OCI-LY7 (cell line): ENCODE measurements around the gene KDM6B. TPM values are rescaled to one million over a fixed set of nuclear protein-coding genes. Genes with fewer than 3 reads are reported as not detected.

Experiments used
- BruUV-seq: library from RNA; stranded (reverse); fragments of 400-500 nt; replicated peaks from 2 replicates; lab custom pipeline; 2021; lab: Mats Ljungman, UMichigan
- CTCF ChIA-PET: fragments of 300-600 bp; sonication (Branson Sonifier 250); formaldehyde crosslinking; loops from one replicate; lab custom pipeline; 2022; ENCODE audit warnings: antibody characterized with exemption; ENCODE audit not compliant: unreplicated experiment; lab: Charles Lee
- POLR2A ChIA-PET: fragments of 300-600 bp; sonication (Branson Sonifier 250); formaldehyde crosslinking; loops from one replicate; lab custom pipeline; 2022; ENCODE audit warnings: antibody characterized with exemption; lab: Charles Lee
- DNase-seq: peaks from one replicate; pipeline ENCODE4 v3.0.0-alpha.2; 2015; ENCODE audit warnings: low spot score
- H2AFZ ChIP-seq: fragments of 200-600 bp; sonication (generic), shearing (Covaris generic); 2 replicates; pipeline ENCODE4 v1.6.1; 2014; ENCODE audit warnings: mild to moderate bottlenecking, antibody characterized with exemption, low read length, moderate library complexity
- H3K27ac ChIP-seq: fragments of 200-600 bp; sonication (generic); 2 replicates; pipeline ENCODE4 v1.5.1; 2014; ENCODE audit warnings: mixed run types, low read depth, mild to moderate bottlenecking, moderate library complexity, low read length, inconsistent platforms; ENCODE audit not compliant: poor library complexity, severe bottlenecking
- H3K36me3 ChIP-seq: fragments of 200-600 bp; sonication (generic); 2 replicates; pipeline ENCODE4 v1.6.1; 2014; ENCODE audit warnings: mild to moderate bottlenecking, antibody characterized with exemption, low read length, moderate library complexity, mixed read lengths; ENCODE audit not compliant: insufficient read depth
- H3K4me1 ChIP-seq: fragments of 200-600 bp; sonication (generic); 2 replicates; pipeline ENCODE4 v1.5.1; 2014; ENCODE audit warnings: mild to moderate bottlenecking, low read length; ENCODE audit not compliant: insufficient read depth, poor library complexity, severe bottlenecking
- H3K4me2 ChIP-seq: fragments of 200-600 bp; sonication (generic); 2 replicates; pipeline ENCODE4 v1.6.1; 2014; ENCODE audit warnings: mild to moderate bottlenecking, low read length
- H3K4me3 ChIP-seq: fragments of 200-600 bp; sonication (generic); 2 replicates; pipeline ENCODE4 v1.5.1; 2014; ENCODE audit warnings: mild to moderate bottlenecking, low read depth, low read length; ENCODE audit not compliant: poor library complexity, severe bottlenecking
- H3K79me2 ChIP-seq: fragments of 200-600 bp; sonication (generic); 2 replicates; pipeline ENCODE4 v1.6.1; 2016; ENCODE audit warnings: low read depth, mild to moderate bottlenecking, low read length, moderate library complexity, mixed read lengths; ENCODE audit not compliant: insufficient read depth
- H3K9me2 ChIP-seq: fragments of 200-600 bp; sonication (generic); 2 replicates; pipeline ENCODE4 v1.6.1; 2016; ENCODE audit warnings: mild to moderate bottlenecking, low read length, mixed read lengths; ENCODE audit not compliant: insufficient read depth
- H3K9me3 ChIP-seq: fragments of 200-600 bp; sonication (generic); 2 replicates; pipeline ENCODE4 v1.6.1; 2014; ENCODE audit warnings: mild to moderate bottlenecking, mixed run types, low read length, mixed read lengths
- H4K20me1 ChIP-seq: fragments of 200-600 bp; sonication (generic); 2 replicates; pipeline ENCODE4 v1.6.1; 2014; ENCODE audit warnings: mild to moderate bottlenecking, antibody characterized with exemption, low read length, moderate library complexity, mixed read lengths; ENCODE audit not compliant: insufficient read depth
- CTCF ChIP-seq: fragments of 200-600 bp; sonication (generic); conservative IDR thresholded peaks from 2 replicates; pipeline ENCODE4 v1.5.1; 2014; ENCODE audit warnings: mild to moderate bottlenecking, antibody characterized with exemption, low read length, moderate library complexity, mixed read lengths
- EZH2phosphoT487 ChIP-seq: fragments of 200-600 bp; sonication (generic); IDR thresholded peaks from 2 replicates; pipeline ENCODE4 v1.6.1; 2018; ENCODE audit warnings: low read depth, borderline replicate concordance, mild to moderate bottlenecking, mixed run types, antibody characterized with exemption, low read length, moderate library complexity, mixed read lengths
- intact Hi-C: fragments of 100-400 bp; cut with micrococcal nuclease; formaldehyde crosslinking; loops from one replicate; pipeline ENCODE4 v1.10.0; 2022; ENCODE audit not compliant: unreplicated experiment
- total RNA-seq, 2 experiments: library from RNA; depleted of rRNA in 1 of 2; stranded (reverse); fragments of >200 nt in 1 of 2; shearing (Covaris generic) in 1 of 2; gene quantifications; 2 replicates each; pipeline ENCODE4 v1.2.3, GENCODE V29; 2014 to 2022

Gene KDM6B
- total RNA-seq, 2 experiments from 2014 or later, result 10.0 to 62.9 TPM

DNA sequence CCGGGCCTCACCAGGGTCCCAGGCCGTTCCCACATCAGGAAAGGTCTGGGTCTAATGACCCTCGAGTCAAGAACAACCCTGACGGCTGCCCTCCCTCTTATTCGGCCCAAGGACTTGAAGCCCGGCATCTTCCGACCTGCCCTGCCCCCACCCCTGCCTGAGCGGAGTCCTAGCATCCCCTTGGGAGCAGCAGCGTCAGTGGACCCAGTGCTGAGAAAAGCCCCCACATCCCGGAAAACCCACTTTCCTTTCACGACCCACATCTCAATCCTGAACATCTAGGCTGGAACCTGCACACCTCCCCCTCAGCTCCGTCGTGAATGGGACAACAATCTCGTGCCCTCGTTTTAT, 21.6 kb downstream of the KDM6B start:
- H3K4me1 ChIP-seq, result peaks cover 47% of the 10 kb centered on the region
- ChIA-PET POLR2A (interaction anchor here (0.6 to 2.1 kb wide), 2 partner anchors 9 to 18 kb away, joined by 3 to 10 read pairs; no protein-coding TSS in a partner anchor), CTCF (interaction anchor here (0.6 kb wide), 2 partner anchors 19 to 52 kb away, joined by 6 to 7 read pairs; no protein-coding TSS in a partner anchor)
- no peak overlapping the region for H2AFZ ChIP-seq
- no TSS peak for BruUV-seq
- H3K27ac ChIP-seq, result peak overlapping the region; percentile 86
- H3K36me3 ChIP-seq, result peaks cover 75% of the 10 kb centered on the region
- intact Hi-C loops, result no loop called here
- H3K4me2 ChIP-seq, result peak overlapping the region; percentile 91
- TF ChIP-seq CTCF (no peak), EZH2phosphoT487 (no peak)
- H3K9me3 ChIP-seq, result no peaks in the 10 kb centered on the region
- H3K4me3 ChIP-seq, result peak overlapping the region; percentile 86
- H4K20me1 ChIP-seq, result peaks cover 8% of the 10 kb centered on the region; the same call in 1 of the 2 replicates
- H3K79me2 ChIP-seq, result peaks cover 39% of the 10 kb centered on the region
- no peak for DNase-seq
- no peaks in the 10 kb centered on the region for H3K9me2 ChIP-seq

DNA sequence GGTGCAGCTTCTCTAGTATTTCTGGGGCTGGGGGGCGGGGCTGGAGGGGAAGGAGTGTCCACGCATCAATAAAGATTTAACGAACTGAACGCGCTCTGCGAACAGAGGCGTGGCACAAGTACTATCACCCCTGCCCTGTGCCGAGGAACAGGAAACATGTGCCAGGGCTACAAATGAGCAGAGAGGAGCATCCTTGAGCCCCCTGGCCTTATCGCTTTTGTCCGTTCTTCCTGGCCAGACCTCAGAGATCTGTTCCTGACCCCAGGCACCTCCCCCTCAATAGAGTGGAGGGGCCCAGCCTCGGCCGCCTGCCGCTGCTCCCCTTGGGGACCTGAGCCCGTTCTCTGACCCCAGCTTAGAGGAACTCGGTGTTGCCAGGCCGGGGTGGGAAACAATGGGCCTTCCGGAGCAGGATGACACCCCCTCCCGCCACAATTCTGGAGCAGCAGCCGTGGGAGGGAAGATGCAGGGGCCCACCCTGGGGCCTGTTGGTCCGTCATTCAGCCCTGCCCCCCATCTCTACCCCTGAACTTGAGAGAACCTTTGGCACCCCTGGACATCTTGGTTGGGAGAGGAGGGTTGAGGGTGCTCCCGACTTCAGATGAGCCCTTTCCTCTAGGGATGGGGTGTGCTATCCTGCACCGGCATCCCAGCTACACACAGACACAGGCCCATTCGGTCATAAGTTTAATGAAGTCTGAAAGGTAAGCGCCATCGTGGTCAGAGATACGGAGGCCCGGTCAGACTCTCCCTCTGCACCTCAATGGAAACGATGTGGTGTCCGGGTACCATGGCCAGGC, 22.2 kb downstream of the KDM6B start:
- H3K27ac ChIP-seq, result peak overlapping the region; percentile 86
- H3K4me1 ChIP-seq, result peaks cover 47% of the 10 kb centered on the region
- peak overlapping the region; percentile 86 for H3K4me3 ChIP-seq
- H3K79me2 ChIP-seq, result peaks cover 44% of the 10 kb centered on the region
- CTCF ChIA-PET, result interaction anchor here (0.6 to 1.0 kb wide), 3 partner anchors 19 to 52 kb away, joined by 3 to 7 read pairs (median 6); no protein-coding TSS in a partner anchor
- peak overlapping the region; percentile 11; the same call in 1 of the 2 replicates for H2AFZ ChIP-seq
- no TSS peak for BruUV-seq
- no peak for TF ChIP-seq EZH2phosphoT487
- no peak for TF ChIP-seq CTCF
- H3K9me3 ChIP-seq, result no peaks in the 10 kb centered on the region
- POLR2A ChIA-PET, result interaction anchor here (0.6 to 2.1 kb wide), 3 partner anchors 9 to 30 kb away, joined by 3 to 10 read pairs (median 3); no protein-coding TSS in a partner anchor
- intact Hi-C loops, result no loop called here
- H3K9me2 ChIP-seq, result no peaks in the 10 kb centered on the region
- peaks cover 8% of the 10 kb centered on the region; the same call in 1 of the 2 replicates for H4K20me1 ChIP-seq
- peaks cover 75% of the 10 kb centered on the region for H3K36me3 ChIP-seq
- DNase-seq, result peak; percentile 56
- H3K4me2 ChIP-seq, result peak overlapping the region; percentile 91
